Tibial nerve (tissue), 4 donors: Measurements from ENCODE around the gene KLK8. TPM values are rescaled to one million over a fixed set of nuclear protein-coding genes. Genes with fewer than 3 reads are reported as not detected.

Source experiments
- DNase-seq, 2 donors: peaks; one replicate each; pipeline ENCODE4 v3.0.0-alpha.2; 2019; ENCODE audit warnings: low spot score in 2 of 2
- H3K27ac ChIP-seq, 4 donors: fragments of 200-600 bp; sonication (generic) in 3 of 4; one replicate each; pipeline ENCODE4 v1.5.1; 2017 to 2019; ENCODE audit warnings: mild to moderate bottlenecking in 1 of 4
- H3K27me3 ChIP-seq, 2 donors: fragments of 200-600 bp; sonication (generic) in 1 of 2; one replicate each; pipeline versions ENCODE4 v1.5.1 to v1.6.0; 2017 to 2019
- H3K36me3 ChIP-seq, 3 donors: fragments of 200-600 bp; sonication (generic); one replicate each; pipeline ENCODE4 v1.5.1; 2018 to 2019
- H3K4me1 ChIP-seq, 4 donors: fragments of 200-600 bp; sonication (generic) in 3 of 4; one replicate each; pipeline ENCODE4 v1.5.1; 2017 to 2019
- H3K4me3 ChIP-seq, 4 donors: fragments of 200-600 bp; sonication (generic) in 3 of 4; one replicate each; pipeline ENCODE4 v1.5.1; 2017 to 2019; ENCODE audit warnings: mild to moderate bottlenecking in 1 of 4, moderate library complexity in 1 of 4
- H3K9me3 ChIP-seq, 4 donors: fragments of 200-600 bp; sonication (generic) in 3 of 4; one replicate each; pipeline ENCODE4 v1.5.1; 2017 to 2019
- CTCF ChIP-seq, 5 experiments: fragments of 200-600 bp in 3 of 5; fragments of 450-650 bp in 2 of 5; sonication (generic) in 3 of 5; IDR thresholded peaks; one replicate each; pipeline ENCODE4 v1.5.1; 2016 to 2019; ENCODE audit warnings: antibody characterized with exemption in 5 of 5, mild to moderate bottlenecking in 3 of 5, moderate library complexity in 2 of 5
- EP300 ChIP-seq, 2 donors: sonication (generic); formaldehyde crosslinking; IDR thresholded peaks; one replicate each; pipeline ENCODE4 v1.6.1; 2017; ENCODE audit warnings: antibody characterized with exemption in 2 of 2, mild to moderate bottlenecking in 1 of 2
- POLR2A ChIP-seq, 2 donors: fragments of 450-650 bp; IDR thresholded peaks; one replicate each; pipeline ENCODE4 v1.6.1; 2017; ENCODE audit warnings: antibody characterized with exemption in 2 of 2, mild to moderate bottlenecking in 2 of 2, moderate library complexity in 2 of 2
- WGBS, 2 donors: methylation state at CpG; one replicate each; pipeline ENCODE4 v1.1.5; 2018; 5-methylcytosine and 5-hydroxymethylcytosine counted together
- total RNA-seq, 4 donors: library from RNA; depleted of rRNA; stranded (reverse); fragments of >200 nt; gene quantifications; one replicate each; pipeline ENCODE4 v1.1.0, GENCODE V29; 2016

KLK8 gene
- total RNA-seq, 4 donors from 2014 or later, result 1.6 to 2.2 (median 1.9) TPM; not detected in 1

DNA sequence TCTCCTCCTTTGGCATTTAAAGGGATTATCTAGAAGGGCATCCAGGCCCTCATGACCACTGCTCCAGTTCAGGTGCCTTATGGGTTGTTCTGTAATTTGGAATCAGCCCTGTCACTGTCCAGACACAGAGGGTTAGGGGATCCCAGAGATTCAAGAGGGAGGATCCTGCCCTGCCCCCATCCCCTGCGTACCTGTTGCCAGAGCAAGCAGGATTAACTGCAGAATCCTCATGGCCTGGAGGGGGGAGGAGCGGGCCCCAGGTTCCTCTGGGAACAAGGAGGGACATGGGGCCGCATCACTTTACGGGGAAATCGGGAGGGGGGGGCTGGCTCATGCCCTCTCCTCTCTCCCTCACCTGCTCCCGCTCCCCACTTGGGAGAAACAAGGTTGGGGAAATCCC is 24.0 kb upstream of the KLK8 start:
- Histone ChIP-seq H3K4me1 (peaks cover 0 to 4% (median 0%) of the 10 kb centered on the region in 4 donors), H3K36me3 (no peaks in the 10 kb centered on the region), H3K27me3 (peaks cover 0 to 29% of the 10 kb centered on the region in 2 donors), H3K9me3 (no peaks in the 10 kb centered on the region), H3K4me3 (no peak overlapping the region), H3K27ac (no peak overlapping the region)
- TF ChIP-seq CTCF (IDR thresholded peaks at IDR 0.05) (no peak), EP300 (IDR thresholded peaks at IDR 0.05) (no peak), POLR2A (IDR thresholded peaks at IDR 0.05) (no peak)
- 72 to 84% methylated on average over 6 of the region's 6 CpGs for WGBS, 2 donors
- no peak for DNase-seq

- Histone ChIP-seq H3K36me3 (no peaks in the 10 kb centered on the region), H3K9me3 (no peaks in the 10 kb centered on the region), H3K4me1 (peaks cover 0 to 9% (median 0%) of the 10 kb centered on the region in 4 donors), H3K4me3 (no peak overlapping the region), H3K27ac (no peak overlapping the region), H3K27me3 (peaks cover 0 to 34% of the 10 kb centered on the region in 2 donors)
- TF ChIP-seq EP300 (IDR thresholded peaks at IDR 0.05) (no peak), CTCF (IDR thresholded peaks at IDR 0.05) (no peak), POLR2A (IDR thresholded peaks at IDR 0.05) (no peak)
- no peak for DNase-seq
- 45 to 46% methylated on average over 5 of the region's 5 CpGs for WGBS, 2 donors
Measured at GRCh38 chr19:51024924-51025323, 23.5 kb upstream of the KLK8 start.

DNA sequence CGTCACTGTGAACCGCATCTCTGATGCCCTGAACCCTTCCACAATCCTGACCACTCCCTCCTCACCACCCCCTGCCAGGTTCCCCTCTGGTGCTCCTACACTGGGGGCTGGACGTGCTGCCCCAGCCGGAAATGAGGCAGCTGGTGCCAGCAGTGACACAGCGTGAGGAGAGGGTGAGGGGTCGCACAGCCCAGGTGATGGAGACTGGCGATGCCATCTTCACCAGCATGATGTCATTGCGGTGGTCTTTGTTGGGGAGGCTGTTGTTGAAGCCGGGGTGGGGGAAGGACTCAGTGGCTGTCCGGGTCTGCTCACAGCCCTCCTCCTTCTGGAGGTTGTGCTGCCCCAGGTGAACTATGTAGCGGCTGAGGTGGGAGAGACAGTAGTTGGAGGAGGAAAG is 22.5 kb upstream of the KLK8 start:
- Histone ChIP-seq H3K36me3 (no peaks in the 10 kb centered on the region), H3K4me3 (no peak overlapping the region), H3K27me3 (peaks cover 0 to 44% of the 10 kb centered on the region in 2 donors), H3K9me3 (no peaks in the 10 kb centered on the region), H3K4me1 (peaks cover 0 to 19% (median 1%) of the 10 kb centered on the region in 4 donors), H3K27ac (no peak overlapping the region)
- WGBS, 2 donors, result 70 to 79% methylated on average over 11 of the region's 11 CpGs
- TF ChIP-seq CTCF (IDR thresholded peaks at IDR 0.05) (no peak), EP300 (IDR thresholded peaks at IDR 0.05) (no peak), POLR2A (IDR thresholded peaks at IDR 0.05) (no peak)
- DNase-seq, result no peak

GRCh38 chr19:51022526-51022925 is 21.1 kb upstream of the KLK8 start:
- 67% methylated on average over 14 of the region's 14 CpGs for WGBS, 2 donors
- no peak overlapping the region for H3K27ac ChIP-seq
- peaks cover 0 to 58% of the 10 kb centered on the region in 2 donors for H3K27me3 ChIP-seq
- no peak overlapping the region for H3K4me3 ChIP-seq
- peaks cover 0 to 23% (median 1%) of the 10 kb centered on the region in 4 donors for H3K4me1 ChIP-seq
- peaks cover 0 to 3% (median 0%) of the 10 kb centered on the region in 4 donors for H3K9me3 ChIP-seq
- DNase-seq, result no peak
- TF ChIP-seq EP300 (IDR thresholded peaks at IDR 0.05), result no peak
- TF ChIP-seq POLR2A (IDR thresholded peaks at IDR 0.05), result no peak
- no peak for TF ChIP-seq CTCF (IDR thresholded peaks at IDR 0.05)
- no peaks in the 10 kb centered on the region for H3K36me3 ChIP-seq

DNA sequence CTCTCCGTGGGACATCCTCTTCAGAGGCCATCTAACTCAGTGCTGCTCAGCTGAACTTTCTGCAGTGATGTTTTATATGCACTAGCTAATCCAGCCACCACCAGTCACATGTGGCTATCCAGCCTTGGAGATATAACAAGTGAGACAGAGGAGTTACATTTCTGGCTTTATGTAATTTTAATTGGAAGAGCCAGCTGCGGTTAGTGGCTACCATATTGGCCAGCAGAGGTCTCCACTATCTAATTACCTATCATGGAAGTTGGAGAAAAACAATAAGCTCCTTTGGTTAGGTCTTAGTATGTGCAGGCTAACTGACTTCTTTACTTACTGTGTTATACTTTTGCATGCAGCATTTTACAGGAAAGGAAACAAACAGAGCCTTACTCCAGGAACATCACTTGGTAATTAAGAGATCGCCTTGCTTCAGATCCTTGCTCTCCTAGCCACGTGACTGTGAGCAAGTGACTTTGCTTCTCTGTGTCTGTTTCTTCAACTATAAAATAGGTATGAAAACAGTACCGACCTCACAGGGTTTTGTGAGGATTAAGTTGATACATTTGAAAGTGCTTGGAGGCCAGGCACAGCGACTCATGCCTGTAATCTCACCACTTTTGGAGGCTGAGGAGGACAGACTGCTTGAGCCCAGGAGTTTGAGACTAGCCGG is 19.7 kb upstream of the KLK8 start:
- Histone ChIP-seq H3K36me3 (no peaks in the 10 kb centered on the region), H3K9me3 (peaks cover 0 to 4% (median 0%) of the 10 kb centered on the region in 4 donors), H3K27ac (no peak overlapping the region), H3K4me1 (peaks cover 0 to 35% (median 1%) of the 10 kb centered on the region in 4 donors), H3K4me3 (no peak overlapping the region), H3K27me3 (peaks cover 0 to 67% of the 10 kb centered on the region in 2 donors)
- DNase-seq, result peak in 1 of 2 donors; percentile 40
- TF ChIP-seq CTCF (IDR thresholded peaks at IDR 0.05) (peak; percentile 35 to 53 (median 40)), EP300 (IDR thresholded peaks at IDR 0.05) (no peak)
- WGBS, 2 donors, result 27 to 34% methylated on average over 7 of the region's 7 CpGs
